SH-SY5Y (cell line): ENCODE results near the gene EFHD1.

Experiments
- GATA2 ChIP-seq: IDR thresholded peaks from 2 replicates; pipeline ENCODE4 v1.6.1; 2011; ENCODE audit warnings: mild to moderate bottlenecking, low read depth, low read length
- GATA3 ChIP-seq: IDR thresholded peaks from 2 replicates; pipeline ENCODE4 v1.6.1; 2011; ENCODE audit warnings: low read depth, mild to moderate bottlenecking, low read length, moderate library complexity

- TF ChIP-seq GATA2 (no peak), GATA3 (no peak)
Observed at GRCh38 chr2:232598293-232598692, 35.1 kb upstream of the EFHD1 start.
